Epithelial cell of esophagus (primary cell): ENCODE results near the gene CYP1A1.

ENCODE experiments used
- DNase-seq: peaks from one replicate; pipeline ENCODE4 v3.0.0; 2010; ENCODE audit warnings: low read depth
- H3K4me3 ChIP-seq: 2 replicates; pipeline ENCODE4 v1.5.1; 2011; ENCODE audit warnings: mild to moderate bottlenecking, low read length, control low read depth
- TF ChIP-seq, protein P1 (sequence below): IDR thresholded peaks from 2 replicates; pipeline ENCODE4 v1.5.1; 2011; ENCODE audit warnings: low read depth, mild to moderate bottlenecking, low read length, control low read depth, inconsistent platforms; ENCODE audit not compliant: insufficient read depth; ENCODE audit errors: missing control alignments

The CYP1A1 gene

DNA sequence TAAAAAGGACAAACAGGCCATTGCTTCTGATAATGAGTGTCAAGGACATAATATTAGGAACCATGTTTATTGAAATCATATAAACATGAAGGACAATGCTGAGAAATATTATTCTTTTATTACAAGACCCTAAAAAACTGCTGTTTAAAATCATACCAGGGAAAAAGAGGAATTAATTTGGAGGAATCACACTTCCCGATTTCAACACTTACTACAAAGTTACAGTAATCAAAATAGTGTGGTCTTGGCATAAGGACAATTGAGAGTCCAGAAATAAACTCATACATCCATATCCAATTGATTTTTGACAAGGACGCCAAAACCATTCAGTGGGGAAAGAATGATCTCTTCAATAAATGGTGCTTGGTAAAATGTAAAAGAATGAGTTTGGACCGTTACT is 13.0 kb downstream of the CYP1A1 start:
- TF ChIP-seq, protein P1, sequence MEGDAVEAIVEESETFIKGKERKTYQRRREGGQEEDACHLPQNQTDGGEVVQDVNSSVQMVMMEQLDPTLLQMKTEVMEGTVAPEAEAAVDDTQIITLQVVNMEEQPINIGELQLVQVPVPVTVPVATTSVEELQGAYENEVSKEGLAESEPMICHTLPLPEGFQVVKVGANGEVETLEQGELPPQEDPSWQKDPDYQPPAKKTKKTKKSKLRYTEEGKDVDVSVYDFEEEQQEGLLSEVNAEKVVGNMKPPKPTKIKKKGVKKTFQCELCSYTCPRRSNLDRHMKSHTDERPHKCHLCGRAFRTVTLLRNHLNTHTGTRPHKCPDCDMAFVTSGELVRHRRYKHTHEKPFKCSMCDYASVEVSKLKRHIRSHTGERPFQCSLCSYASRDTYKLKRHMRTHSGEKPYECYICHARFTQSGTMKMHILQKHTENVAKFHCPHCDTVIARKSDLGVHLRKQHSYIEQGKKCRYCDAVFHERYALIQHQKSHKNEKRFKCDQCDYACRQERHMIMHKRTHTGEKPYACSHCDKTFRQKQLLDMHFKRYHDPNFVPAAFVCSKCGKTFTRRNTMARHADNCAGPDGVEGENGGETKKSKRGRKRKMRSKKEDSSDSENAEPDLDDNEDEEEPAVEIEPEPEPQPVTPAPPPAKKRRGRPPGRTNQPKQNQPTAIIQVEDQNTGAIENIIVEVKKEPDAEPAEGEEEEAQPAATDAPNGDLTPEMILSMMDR: no peak
- H3K4me3 ChIP-seq: no peak overlapping the region
- no peak for DNase-seq

DNA sequence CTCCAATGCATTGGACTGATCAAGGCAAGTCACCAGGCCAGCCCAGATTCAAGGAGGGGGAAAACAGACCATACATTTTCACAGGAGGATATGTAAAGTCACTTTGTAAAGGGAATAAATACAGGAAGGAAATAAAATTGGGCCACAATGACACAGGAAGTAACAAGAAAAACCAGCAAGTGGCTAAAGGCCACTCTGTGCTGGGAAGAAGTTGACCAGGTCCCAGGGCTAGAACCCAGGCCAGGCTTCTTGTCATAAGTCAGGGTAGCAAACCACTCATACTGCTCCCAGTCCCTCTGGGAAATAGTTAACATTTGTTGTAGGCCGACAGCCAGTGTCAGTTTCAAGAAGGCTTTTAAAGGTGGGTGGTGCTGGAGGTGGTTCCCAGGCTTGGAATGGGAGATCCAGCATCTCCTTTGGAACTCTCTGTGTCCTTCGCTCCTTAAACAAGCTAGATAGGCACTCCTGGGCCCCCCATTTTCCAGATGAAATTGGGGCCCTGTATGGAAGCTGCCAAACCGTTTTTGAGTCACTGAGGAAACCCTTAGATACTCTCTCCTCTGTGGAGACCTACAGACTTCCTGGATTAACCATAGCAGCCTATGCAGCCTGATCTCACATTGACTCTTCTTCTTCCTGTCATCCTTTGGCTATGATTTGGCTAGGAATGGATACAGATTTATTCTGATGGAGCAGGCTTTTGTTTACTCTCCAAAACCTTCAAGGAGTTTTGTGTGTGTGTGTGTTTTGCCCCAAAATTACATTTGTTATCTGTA is 14.8 kb downstream of the CYP1A1 start:
- TF ChIP-seq, protein P1: no peak
- H3K4me3 ChIP-seq: no peak overlapping the region
- DNase-seq: no peak

DNA sequence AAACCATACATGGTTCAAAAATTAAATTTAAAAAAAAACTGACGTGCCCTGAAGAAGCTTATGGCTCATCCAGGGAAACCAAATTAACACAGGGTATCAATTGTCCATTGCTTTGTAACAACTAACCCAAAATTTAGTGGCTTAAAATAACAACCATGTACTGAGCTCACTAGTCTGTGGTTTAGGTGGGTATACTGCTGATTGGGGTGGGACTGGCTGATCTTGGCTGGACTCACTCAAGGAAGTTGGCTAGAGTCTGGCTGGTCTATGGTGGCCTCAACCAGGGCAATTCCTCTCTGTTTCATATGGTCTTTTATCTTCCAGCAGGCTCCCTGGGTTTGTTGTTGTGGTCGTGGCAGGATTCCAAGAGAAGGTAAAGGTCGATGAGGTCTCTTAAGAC is 15.4 kb downstream of the CYP1A1 start:
- TF ChIP-seq, protein P1: no peak
- no peak overlapping the region for H3K4me3 ChIP-seq

DNA sequence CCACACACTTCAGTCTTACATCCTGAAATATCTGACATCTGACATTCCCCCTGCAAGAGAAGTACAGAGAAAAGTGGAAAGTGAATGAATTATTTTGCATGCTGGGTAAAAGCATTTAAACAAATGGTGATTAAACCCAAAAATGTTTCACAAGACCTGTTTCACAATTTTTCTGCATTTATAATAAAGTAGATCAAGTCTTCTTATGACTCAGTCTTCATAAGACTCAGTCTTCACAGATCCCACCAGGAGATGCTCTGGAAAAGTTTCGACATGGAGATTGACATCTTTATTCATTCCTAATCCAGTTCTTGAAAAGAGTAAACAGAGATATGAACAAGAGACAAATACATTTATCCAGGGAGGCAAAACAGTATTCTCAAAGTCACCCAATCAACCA is 16.3 kb downstream of the CYP1A1 start:
- no peak overlapping the region for H3K4me3 ChIP-seq
- TF ChIP-seq, protein P1: no peak
- peak; percentile 64 for DNase-seq

More for the DNA sequence above, 15.4 kb downstream of the CYP1A1 start:
- DNase-seq: no peak

DNA sequence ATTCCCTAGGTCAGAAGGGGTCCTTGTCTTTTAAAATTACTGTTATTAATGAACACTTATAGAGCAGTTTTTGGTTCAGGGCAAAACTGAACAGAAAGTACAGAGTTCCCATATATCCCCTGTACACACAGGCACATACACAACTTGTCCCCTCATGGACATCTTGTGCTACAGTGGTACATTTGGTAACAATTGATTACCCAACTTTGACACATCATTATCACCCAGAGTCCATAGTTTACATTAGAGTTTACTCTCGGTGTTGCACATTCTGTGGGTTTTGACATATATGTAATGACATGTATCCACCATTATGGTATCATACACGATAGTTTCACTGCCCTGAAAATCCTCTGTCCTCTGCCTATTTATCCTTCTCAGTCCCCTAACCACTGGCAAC is 28.5 kb downstream of the CYP1A1 start:
- TF ChIP-seq, protein P1: no peak
- no peak for DNase-seq
- peak overlapping the region; percentile 90 for H3K4me3 ChIP-seq

DNA sequence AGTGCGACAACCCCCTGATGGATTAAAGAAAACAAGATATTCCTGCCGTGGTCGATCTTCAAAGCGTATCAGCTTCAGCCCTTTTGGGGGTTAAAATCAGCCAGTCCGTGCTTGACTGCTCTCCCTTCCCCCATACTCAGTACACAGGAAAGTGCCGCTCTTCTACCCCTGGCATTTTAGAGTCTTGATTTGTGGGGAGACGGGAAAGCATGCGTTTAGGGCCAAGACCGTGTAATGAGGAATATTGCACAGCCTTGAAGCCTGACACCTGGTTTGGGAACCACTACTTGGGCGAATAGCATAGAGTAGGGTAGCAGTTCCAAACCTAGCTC is 29.0 kb downstream of the CYP1A1 start:
- peak overlapping the region; percentile 90 for H3K4me3 ChIP-seq
- no peak for DNase-seq
- TF ChIP-seq, protein P1: no peak
